Body of pancreas (tissue), 4 donors: ENCODE data around the gene ATP11A. TPM values are rescaled to one million over a fixed set of nuclear protein-coding genes. Genes with fewer than 3 reads are reported as not detected.

Experiments used
- ATAC-seq: fragments of 150-250 bp; one replicate; pipeline ENCODE4 v1.9.1; 2016
- DNase-seq, 4 donors: peaks; one replicate each; pipeline ENCODE4 v3.0.0-alpha.2; 2019
- H3K27ac ChIP-seq, 4 donors: fragments of 200-600 bp; sonication (generic); 1 replicate in 3 of 4; 2 replicates in 1 of 4; pipeline versions ENCODE4 v1.5.1 to v1.6.1; 2016 to 2019; ENCODE audit warnings: mild to moderate bottlenecking in 1 of 4, mixed read lengths in 1 of 4, moderate library complexity in 1 of 4
- H3K27me3 ChIP-seq, 2 donors: fragments of 200-600 bp; sonication (generic); one replicate each; pipeline ENCODE4 v1.6.0; 2016; ENCODE audit warnings: mild to moderate bottlenecking in 1 of 2
- H3K36me3 ChIP-seq, 2 donors: fragments of 200-600 bp; sonication (generic); replicated peaks in 1 of 2; 2 replicates each; pipeline ENCODE4 v1.5.1; 2016; ENCODE audit warnings: low read depth in 2 of 2; ENCODE audit not compliant: insufficient read depth in 1 of 2
- H3K4me1 ChIP-seq: fragments of 200-600 bp; sonication (generic); one replicate; pipeline ENCODE4 v1.6.0; 2016
- H3K4me3 ChIP-seq, 2 donors: fragments of 200-600 bp; sonication (generic); 1 replicate in 1 of 2; 2 replicates in 1 of 2; pipeline ENCODE4 v1.5.1; 2016 to 2019
- H3K9me3 ChIP-seq, 3 donors: fragments of 200-600 bp; sonication (generic); 1 replicate in 2 of 3; 2 replicates in 1 of 3; pipeline ENCODE4 v1.5.1; 2016
- POLR2A ChIP-seq, 3 donors: fragments of 450-650 bp; IDR thresholded peaks; one replicate each; pipeline ENCODE4 v1.6.1; 2016; ENCODE audit warnings: antibody characterized with exemption in 3 of 3, mild to moderate bottlenecking in 2 of 3
- WGBS, 2 donors: methylation state at CpG; one replicate each; pipeline ENCODE4 v1.1.5; 2017; 5-methylcytosine and 5-hydroxymethylcytosine counted together
- intact Hi-C: fragments of 100-400 bp; cut with DNase I; formaldehyde crosslinking; loops from one replicate; pipeline ENCODE4 v1.15.1; 2023
- total RNA-seq, 2 donors: library from RNA; depleted of rRNA; stranded (reverse); fragments of >200 nt; gene quantifications; one replicate each; pipeline ENCODE4 v1.1.0, GENCODE V29; 2016
- TF ChIP-seq, protein P1 (sequence below), 7 experiments: fragments of 450-650 bp in 4 of 7; fragments of 200-600 bp in 3 of 7; sonication (generic) in 3 of 7; IDR thresholded peaks; one replicate each; pipeline ENCODE4 v1.5.1; 2016 to 2019; ENCODE audit warnings: antibody characterized with exemption in 7 of 7

The ATP11A gene
- total RNA-seq, 2 donors from 2014 or later = 24.1 to 33.9 TPM

DNA sequence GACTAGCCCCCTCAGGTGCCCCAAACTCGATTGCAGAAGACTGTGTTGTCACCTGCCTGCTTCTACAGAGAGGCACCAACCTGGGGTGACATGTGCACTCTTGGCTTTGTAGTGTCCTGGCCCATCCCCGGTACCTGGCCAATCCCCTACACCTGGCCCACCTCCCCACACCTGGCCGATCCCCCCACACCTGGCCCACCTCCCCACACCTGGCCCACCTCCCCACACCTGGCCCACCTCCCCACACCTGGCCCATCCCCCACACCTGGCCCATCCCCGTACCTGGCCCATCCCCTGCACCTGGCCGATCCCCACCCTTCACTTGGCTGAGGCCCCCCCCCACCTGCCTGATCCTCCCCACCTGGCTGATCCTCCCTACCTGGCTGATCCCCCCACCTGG, 25.4 kb downstream of the ATP11A start:
- WGBS, 2 donors = 71 to 79% methylated on average over 4 of the region's 5 CpGs
- TF ChIP-seq, protein P1, sequence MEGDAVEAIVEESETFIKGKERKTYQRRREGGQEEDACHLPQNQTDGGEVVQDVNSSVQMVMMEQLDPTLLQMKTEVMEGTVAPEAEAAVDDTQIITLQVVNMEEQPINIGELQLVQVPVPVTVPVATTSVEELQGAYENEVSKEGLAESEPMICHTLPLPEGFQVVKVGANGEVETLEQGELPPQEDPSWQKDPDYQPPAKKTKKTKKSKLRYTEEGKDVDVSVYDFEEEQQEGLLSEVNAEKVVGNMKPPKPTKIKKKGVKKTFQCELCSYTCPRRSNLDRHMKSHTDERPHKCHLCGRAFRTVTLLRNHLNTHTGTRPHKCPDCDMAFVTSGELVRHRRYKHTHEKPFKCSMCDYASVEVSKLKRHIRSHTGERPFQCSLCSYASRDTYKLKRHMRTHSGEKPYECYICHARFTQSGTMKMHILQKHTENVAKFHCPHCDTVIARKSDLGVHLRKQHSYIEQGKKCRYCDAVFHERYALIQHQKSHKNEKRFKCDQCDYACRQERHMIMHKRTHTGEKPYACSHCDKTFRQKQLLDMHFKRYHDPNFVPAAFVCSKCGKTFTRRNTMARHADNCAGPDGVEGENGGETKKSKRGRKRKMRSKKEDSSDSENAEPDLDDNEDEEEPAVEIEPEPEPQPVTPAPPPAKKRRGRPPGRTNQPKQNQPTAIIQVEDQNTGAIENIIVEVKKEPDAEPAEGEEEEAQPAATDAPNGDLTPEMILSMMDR (IDR thresholded peaks at IDR 0.05) = no peak
- TF ChIP-seq POLR2A (IDR thresholded peaks at IDR 0.05) = no peak
- H3K4me3 ChIP-seq = no peak overlapping the region
- ATAC-seq = no peak
- intact Hi-C loops = no loop called here
- H3K27me3 ChIP-seq = no peaks in the 10 kb centered on the region
- H3K36me3 ChIP-seq = no peaks in the 10 kb centered on the region
- H3K27ac ChIP-seq = no peak overlapping the region
- H3K4me1 ChIP-seq = peaks cover 29% of the 10 kb centered on the region
- no peaks in the 10 kb centered on the region for H3K9me3 ChIP-seq
- DNase-seq = no peak

DNA sequence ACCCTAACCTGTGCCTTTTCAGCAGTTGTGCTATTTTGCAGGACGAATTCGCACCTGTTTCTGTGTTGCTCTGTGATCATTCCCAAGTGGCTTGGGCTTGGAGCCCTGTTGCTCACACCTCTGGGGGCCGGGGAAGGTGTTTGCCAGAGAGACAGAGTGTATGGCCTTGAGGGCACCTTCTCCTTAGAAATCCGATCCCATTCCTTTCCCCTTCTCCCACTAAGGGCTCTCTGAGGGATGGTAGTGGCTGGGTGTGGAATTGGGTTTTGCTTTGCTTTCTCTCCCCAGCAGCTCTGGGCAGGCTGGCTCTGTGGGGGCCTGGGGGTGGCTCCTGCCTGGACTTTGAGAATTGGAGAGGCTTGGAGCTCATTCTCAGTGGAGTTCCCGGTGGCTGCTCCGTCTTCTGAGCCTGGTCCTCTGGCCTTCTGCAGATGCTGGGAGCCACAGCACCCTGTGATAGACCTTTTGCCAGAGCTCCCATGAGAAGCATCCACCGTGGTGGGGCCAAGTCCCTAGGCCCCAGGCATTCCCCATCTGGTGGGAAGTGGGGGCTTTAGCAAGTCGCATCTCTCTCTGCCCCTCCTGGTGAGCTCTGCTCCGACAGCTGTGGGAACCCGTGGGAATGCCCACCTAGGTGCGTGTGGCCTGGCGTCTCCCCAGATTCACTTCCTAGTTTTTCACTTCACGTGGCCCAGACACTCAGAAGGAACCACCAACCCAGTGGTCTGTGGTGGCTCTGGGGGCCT, 26.1 kb downstream of the ATP11A start:
- intact Hi-C loops = no loop called here
- DNase-seq (no peak), ATAC-seq (no peak)
- Histone ChIP-seq H3K36me3 (no peaks in the 10 kb centered on the region), H3K4me3 (no peak overlapping the region), H3K27ac (no peak overlapping the region), H3K27me3 (no peaks in the 10 kb centered on the region), H3K9me3 (no peaks in the 10 kb centered on the region), H3K4me1 (peaks cover 32% of the 10 kb centered on the region)
- TF ChIP-seq POLR2A (IDR thresholded peaks at IDR 0.05) = no peak
- TF ChIP-seq, protein P1 (IDR thresholded peaks at IDR 0.05) = no peak
- WGBS, 2 donors = 66 to 67% methylated on average over 8 of the region's 13 CpGs

DNA sequence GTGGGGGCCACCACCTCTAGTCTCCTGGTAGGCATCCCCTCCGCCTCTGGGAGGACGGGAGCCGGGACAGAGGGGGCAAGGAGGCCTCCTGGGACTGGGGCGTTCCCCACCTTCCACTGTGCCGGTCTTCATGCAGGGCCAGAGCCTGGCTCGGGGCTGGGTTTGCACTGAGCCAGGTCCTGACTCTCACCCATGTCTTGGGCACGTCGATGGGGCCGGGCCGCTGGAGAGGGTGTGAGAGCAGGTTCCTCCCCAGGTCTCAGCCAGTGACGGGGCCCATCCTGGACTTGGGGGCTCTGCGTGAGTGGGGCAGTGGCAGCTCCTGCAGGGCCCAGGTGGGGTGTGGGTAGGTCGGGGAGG, 26.6 kb downstream of the ATP11A start:
- WGBS, 2 donors = 93% methylated on average over 8 to 11 of the region's 13 CpGs
- ATAC-seq (no peak), DNase-seq (no peak)
- Histone ChIP-seq H3K4me3 (no peak overlapping the region), H3K4me1 (peaks cover 32% of the 10 kb centered on the region), H3K36me3 (no peaks in the 10 kb centered on the region), H3K27me3 (no peaks in the 10 kb centered on the region), H3K9me3 (no peaks in the 10 kb centered on the region), H3K27ac (no peak overlapping the region)
- no peak for TF ChIP-seq POLR2A (IDR thresholded peaks at IDR 0.05)
- TF ChIP-seq, protein P1 (IDR thresholded peaks at IDR 0.05) = no peak
- intact Hi-C loops = no loop called here

DNA sequence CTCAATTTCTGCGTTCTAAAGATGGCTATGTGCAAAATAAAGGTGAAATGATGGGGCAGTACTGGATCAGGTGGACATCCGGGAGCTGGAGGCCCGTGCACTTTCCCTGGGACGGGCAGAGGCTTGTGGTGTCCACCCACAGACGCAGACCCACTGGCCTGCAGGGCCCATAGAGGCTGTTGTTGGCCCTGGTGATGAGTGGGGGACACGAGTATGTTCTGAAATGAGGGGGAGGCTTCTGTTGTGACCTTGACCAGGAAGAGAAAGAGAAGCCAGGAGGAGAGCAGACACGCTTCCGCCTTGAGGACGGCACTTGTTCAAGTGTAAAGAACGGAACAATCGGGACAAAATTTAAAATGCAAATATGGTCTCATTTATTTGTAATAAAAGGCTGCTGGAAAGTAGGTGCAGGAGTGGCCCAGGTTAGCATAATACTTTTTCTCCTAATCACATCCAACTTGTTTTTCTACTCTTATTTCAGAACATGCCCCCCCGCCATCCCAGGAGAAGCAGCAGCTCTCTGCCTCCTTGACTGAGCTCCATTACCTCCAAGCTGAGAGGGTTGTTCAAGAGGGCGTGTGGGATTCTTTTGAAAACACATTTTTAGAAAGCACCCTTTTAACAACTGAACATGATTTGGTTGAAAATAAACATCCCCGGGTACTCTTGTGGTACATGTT, 27.1 kb downstream of the ATP11A start:
- no peak for ATAC-seq
- 84 to 85% methylated on average over 12 to 14 of the region's 14 CpGs for WGBS, 2 donors
- no peak for DNase-seq

More for the DNA sequence above, 27.1 kb downstream of the ATP11A start:
- Histone ChIP-seq H3K27ac (no peak overlapping the region), H3K4me3 (no peak overlapping the region), H3K9me3 (no peaks in the 10 kb centered on the region), H3K27me3 (no peaks in the 10 kb centered on the region), H3K36me3 (no peaks in the 10 kb centered on the region), H3K4me1 (peaks cover 32% of the 10 kb centered on the region)
- intact Hi-C loops = no loop called here
- TF ChIP-seq POLR2A (IDR thresholded peaks at IDR 0.05) = no peak
- TF ChIP-seq, protein P1 (IDR thresholded peaks at IDR 0.05) = no peak
